CD4-positive, alpha-beta T cell treated with Interleukin-4 for 1 hour (primary cell): ENCODE data around the gene IL11RA.

Experiments used
- DNase-seq, 2 donors: peaks; one replicate each; pipeline ENCODE4 v3.0.0-alpha.2; 2020 to 2022

Gene IL11RA

DNA sequence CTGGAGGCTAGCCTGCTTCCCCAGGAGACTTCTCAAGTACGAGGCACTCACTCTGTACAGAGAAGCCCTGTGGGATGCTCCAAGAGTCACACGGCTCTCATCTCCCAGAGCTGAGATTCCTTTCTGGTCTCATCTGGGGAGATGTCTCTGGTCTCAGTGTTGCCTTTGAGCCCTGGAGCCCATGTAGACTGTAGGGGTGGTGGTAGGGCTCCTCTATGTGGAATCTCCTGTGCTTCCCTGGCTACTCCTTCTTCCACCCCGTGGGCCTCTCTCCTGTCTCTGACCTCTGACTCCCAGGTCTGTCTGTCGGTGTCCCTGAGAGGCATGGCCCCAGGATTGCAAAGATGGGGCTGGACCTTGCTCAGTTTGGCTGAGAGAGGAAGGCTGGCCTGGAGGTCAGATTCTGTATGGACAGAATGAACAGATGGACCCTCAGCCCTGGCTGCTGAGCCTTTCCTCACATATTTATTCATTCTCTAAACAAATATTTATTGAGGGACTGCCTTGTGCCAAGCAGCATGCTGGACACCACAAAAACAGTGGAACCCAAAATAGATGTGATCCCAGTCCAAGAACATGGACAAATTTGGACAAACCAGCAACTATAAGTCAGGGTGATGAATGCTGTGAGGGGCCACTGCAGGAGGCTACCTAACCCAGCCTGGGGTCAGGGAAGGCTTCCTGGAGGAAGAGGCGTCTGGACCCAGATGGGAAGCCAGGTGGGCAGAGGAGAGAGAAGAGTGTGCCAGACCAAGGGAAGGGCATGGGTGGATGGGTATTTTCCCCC is 36.5 kb downstream of the IL11RA start:
- DNase-seq = no peak

DNA sequence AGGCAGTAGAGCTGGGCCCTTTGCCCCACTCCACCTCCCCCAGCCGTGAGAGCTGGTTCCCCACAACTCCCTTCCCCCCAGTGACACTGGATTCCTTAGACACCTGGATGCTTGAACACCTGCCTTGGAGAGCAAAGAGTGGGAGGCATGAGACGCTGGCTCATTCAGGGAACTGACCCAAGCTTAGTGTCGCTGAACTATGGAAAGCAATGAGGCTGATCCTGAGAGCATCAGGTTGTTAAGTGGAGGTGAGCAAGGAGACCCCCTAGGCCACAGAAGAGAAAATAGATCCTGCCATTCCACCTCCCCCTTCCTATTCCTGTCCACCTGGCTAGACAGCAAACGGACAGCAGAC is 37.1 kb downstream of the IL11RA start:
- DNase-seq = no peak

DNA sequence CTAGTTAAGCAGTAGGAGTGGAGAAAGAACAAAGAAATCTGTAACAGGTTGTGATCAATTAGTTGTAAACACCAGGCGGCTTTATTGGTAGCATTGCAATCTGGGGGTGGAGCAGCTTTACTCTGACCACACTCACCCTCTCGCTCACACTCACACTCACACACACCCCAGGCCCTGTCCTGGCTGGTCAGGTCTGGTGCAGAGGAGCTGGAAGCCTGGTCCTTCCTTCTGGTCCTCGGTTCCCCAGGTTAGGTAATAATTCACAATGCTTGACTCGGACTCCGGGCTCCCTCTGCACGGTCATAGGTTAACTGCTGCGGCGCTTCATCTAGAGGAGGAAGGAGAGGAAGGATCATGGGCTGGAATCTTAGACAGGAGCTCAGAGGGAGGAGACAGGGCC is 37.5 kb downstream of the IL11RA start:
- no peak for DNase-seq

DNA sequence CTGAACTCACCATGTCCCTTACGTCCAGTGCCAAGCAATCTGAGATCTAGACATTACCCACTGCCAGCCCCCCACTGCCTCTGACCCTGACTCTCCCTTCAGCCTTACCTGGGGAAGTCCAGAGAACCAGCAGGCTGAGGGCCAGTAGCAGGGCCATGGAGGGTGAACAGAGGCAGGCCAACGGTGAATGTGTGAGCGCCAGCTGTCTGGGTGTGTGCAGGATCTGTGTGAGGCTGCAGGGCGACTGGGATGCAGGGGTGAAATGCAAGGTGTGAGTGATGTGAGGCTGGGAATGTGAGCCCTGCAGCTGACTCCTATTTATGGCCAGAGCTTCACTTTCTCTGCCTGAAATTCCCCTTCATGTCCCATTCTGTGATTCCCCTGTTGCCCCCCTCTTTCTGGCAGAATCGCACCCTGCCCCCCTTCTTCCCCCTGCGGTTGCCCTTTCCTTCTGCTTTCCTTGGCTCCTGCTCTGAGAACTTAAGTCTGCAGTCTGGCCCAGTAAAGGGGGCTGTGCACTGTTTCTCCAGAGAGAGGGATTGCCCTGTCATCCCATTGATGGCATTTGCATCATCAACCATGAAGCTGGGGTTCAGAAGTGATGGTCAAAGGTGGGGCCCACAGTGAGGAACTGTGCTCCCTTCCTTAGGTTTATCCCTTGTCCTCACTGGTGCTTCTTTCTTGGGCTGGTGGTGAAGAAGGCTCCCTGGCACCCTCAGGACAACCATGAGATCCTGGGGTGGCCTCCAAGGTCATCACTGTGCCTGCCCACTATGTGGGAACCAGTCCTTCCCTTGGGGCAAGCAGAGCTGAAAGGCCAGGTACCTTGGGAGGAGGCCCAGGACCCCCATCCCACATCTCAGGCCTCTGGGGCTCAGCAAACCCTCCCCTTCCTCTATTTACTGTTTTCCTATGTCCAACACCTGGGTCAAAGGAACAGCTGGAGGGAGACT is 39.3 kb downstream of the IL11RA start, which contains the start of gene CCL19:
Gene CCL19 (minus strand): TSS at position 294 of the 953 bp plus-strand sequence. CDS start 137 bp downstream, at position 157.
- DNase-seq = no peak

DNA sequence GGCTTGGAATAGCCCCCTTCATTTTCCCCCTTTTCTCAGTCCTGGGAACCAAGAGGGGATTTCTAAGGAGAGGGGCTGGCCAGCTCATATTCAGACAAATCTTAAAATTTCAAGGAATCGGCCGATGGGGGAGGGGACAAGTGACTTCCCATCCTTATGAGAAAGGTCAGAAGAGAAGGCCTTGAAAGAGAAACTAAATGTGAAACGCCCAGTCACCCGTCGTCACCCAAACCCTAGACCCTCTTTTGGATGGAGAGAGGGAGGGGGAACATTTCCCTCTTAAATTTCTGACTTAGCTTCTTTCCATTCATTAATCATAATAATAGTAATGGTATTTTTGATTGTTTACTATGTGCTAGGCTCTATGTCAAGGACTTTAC is 39.9 kb downstream of the IL11RA start:
- DNase-seq = no peak

DNA sequence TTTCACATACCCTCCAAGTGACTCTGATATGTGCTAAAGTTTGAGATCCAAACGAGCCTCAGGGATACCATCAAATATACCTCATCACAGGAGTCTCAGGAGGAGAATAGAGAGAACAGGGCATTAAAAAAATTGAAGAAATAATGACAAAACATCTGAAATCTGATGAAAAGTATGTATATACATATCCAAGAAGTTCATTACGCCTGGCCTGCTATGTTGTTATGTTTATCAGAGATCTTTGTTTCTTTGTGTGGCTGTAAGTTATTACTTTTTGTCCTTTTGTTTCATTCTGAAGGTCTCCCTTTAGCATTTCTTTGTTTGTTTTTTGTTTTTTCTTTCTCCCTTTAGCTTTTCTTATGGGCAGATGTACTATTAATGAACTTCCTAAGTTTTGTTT is 41.6 kb downstream of the IL11RA start:
- DNase-seq = no peak

DNA sequence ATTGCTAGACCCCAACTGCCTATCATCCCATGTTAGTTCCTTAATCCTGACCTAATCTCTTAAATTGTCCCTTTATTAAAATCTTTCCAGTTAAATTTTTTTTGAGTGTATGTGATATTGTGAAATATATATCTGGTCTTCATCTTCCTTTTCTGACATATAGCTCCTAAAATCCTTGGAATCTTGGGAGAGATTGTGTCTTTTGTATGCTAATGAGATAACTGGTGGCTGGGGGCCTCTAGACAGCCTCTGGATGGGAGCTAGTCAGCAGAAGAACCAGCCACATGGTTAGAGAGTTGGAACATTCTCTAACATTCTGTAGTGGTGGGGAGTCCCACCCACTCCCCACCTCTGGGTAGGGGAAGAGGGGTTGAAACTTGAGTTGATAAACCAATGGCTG is 42.8 kb downstream of the IL11RA start:
- no peak for DNase-seq

DNA sequence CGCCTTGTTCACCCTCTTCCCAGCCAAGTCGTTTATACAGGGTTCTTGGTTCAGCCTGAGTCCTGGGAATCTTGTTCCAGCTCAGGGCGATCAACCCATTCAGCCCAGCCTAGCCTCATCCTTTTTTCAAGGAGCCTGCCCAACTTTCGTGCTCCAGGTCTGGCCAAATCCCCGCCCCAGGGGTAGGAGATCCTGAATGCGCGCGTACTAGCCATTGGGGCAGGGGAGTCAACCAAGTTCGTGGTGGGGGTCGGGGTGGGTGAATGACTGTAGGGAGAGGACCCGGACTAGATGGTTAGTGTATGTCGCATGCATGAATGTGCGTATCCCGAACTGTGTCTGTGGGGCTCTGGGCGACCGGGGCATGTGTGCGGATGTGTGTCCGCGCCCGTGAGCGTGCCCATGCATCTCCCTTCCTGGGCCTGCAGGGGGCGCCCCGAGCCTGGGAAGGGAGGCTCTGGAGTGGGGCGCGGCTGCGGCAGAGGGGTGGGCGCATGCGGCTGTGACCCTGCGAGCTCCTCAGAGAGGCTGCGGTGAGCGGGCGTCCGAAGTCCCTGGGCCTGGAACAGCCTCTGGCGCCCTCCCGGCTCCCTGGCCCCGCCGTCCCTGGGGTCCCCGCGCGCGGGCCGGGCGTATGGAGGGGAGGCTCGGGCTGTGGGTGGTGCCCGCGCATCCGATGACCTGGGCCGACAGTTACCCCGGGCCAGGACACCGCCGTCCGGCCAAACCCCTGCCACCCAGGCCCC is 49.2 kb downstream of the IL11RA start:
- peak; percentile 70 to 78 for DNase-seq

DNA sequence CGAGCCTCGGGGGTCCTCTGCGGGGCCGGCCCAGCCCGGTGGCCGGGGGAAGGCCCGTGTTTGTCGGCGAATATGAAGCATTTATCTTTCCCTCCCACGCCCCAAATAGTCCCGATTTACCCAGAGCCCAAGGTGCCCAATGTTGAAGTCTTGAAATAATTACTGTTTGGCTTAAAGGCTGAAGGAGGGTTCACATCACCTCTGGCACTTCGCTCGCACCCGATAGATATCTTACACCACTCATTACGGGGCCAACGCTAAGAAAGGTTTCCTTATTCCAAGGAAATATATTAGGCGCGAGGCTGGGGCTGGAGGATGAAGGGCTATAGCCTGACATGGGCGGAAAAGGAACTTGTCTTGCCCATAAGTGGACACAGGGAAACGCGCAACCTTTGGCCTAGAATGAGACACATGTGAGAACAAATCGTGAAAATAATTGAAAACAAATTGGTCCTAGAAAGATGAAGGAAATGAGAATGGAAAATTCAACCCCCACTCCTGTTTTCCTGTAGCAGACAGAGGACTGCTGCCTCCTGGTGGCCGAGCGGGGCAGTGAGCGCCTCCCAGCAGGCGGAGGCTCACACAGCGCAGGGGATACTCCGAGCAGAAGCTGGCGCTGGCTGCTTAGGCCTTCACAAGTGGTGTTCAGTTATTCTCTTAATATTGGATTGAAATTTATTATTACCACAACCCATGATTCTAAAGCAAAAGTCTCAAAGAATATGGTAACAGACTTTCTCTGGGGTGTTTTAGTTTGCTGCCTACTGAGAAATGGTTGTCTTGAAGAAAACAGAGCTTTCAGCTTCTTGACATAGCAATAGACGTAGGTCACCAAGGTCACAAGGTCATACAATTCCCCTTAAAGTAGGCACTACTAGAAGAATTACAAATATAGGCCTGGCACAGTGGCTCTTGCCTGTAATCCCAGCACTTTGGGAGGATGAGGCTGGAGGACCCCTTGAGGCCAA is 50.1 kb downstream of the IL11RA start:
- peak; percentile 77 to 82 for DNase-seq

DNA sequence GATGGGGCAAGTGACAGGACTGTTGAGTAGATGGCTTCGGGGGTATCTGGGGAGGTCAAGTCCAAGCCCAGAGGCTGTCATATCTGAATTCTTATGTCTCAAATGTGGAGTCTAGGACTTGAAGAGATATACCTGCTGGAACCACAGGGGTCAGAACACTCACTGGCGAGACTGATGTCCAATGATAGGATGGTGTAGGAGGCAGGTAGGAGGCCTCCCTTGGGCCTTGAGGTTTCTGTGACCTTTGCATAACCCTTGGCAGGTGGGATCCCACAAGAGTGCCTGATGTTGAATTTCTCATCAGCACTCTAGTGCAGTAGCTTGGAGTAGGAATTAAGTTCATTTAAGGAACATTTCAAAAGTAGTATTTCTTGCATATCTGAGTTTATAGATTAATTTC is 55.1 kb downstream of the IL11RA start:
- no peak for DNase-seq

DNA sequence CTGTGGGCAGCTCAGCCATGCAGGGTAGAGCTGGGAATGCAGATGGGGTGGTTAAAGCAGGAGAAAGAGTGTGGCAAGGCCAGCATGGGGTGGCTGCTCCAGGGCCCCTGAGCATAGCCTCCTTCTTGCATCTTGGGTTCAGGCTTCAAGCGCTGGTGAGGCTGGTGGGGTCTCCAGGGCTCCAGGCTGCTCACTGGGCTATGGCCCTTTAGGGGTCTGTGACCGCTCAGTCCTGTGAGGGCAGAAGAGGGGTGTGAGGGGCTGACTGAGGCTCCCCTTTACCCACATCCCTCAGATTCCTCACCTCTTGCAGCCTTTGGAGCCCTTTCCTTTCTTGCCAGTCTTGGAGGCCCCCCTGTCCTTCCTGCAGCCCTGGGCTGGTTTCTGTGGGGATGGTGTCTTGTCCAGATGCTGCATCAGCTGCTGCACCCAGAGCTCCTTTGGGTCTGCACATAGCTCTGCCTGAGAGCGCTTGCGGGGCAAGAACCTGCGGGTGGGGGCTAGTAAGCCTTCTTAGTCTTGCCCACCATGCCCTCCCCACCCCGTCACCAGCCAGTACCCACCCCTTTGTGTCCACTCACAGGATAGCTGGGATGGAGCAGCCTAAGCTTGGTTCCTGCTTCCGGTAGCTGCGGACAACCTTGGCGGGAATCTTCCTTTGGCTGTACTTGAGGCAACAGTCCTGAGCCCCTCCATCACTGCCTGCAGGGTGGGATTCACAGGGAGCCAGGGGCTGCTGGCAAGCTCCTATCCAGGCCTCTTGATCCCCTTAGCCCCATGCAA is 57.4 kb downstream of the IL11RA start:
- DNase-seq = no peak

DNA sequence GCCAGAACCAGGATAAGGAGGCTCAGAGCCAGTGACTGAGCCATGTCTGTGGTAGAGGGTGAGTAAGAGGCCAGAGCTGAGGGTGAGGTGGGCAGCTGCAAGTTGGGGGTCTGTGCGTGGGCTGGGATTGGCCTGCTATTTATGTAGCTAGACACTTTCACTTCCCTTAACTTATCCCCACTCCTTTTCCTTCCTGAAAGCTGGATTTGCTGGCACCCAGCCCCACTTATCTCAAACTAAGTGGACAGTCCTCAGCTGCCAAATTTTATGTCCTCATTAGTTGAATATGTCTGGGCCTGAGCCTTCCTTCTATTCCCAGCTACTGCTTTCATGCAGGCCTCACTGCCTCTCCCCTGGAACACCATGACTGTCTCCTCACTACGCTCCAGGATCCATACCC is 58.0 kb downstream of the IL11RA start, which contains the start of gene CCL21:
Gene CCL21 (minus strand): TSS at position 114 of the 400 bp plus-strand sequence. CDS start 70 bp downstream, at position 44.
- no peak for DNase-seq
